Suprapubic skin (tissue), 4 donors: ENCODE data around the gene UNKL.

Source experiments
- EP300 ChIP-seq: sonication (generic); formaldehyde crosslinking; IDR thresholded peaks from one replicate; pipeline ENCODE4 v1.6.1; 2017; ENCODE audit warnings: antibody characterized with exemption
- POLR2AphosphoS5 ChIP-seq, 3 donors: sonication (generic); formaldehyde crosslinking; IDR thresholded peaks; one replicate each; pipeline ENCODE4 v1.6.1; 2017; ENCODE audit warnings: antibody characterized with exemption in 3 of 3

DNA sequence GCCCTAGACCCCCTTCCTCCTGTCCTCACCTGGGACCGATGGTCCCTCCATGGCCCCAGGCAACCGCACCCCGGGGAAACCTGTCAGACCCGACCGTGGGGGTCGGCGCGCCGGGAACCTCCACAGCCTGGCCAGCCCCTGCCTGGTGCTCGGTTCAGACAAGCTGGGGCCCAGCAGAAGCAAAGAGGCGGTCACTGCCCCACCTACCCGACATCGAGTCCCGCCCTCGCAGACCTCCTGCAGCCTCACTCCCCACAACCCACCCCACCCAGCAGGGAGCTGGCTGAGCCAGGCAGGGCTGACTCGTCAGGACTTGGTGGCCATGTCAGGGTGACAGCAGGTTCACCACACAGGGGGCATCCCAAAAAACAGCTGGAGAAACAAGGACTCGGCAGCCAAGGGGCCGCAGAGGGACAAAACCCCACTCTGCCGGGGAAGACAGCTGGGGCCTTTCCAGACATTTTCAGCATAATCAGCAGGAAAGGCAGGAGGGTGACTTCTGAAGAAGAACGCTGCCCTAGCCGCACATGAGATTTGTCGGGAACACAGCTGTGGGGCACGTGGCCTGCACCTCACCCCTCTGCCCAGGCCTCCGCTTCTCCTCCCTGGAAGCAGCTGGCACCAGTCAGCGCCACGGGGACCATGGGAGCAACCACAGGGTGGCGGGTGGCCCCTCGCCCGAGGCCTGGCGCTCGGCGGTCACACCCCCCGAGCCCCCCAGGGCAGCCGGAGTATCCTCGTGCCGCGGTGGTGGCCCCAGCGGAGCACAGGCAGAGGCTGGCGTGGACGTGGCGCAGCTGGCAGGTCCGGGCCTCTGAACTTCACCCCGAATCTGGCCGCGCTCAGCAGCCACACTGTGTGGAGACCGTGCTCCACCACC is 39.8 kb downstream of the UNKL start:
- no peak for TF ChIP-seq POLR2AphosphoS5 (IDR thresholded peaks at IDR 0.05)
- no peak for TF ChIP-seq EP300
